Stimulated activated naive CD8-positive, alpha-beta T cell treated with anti-CD3 and anti-CD28 coated beads, Interleukin-15, amount 100 ng/mL, for 72 hours (primary cell): ENCODE measurements around the gene NOL9.
A peak's percentile ranks its signal among the peaks of the same experiment; 100 is the strongest.
"Not testable (repeated sequence)": the region's sequence is repeated elsewhere in the genome, so short reads cannot be mapped to it uniquely, and the experiment has no call there.

ENCODE experiments used
- ATAC-seq: fragments of 150-1000 bp; cut with Tn5 transposase; 2 replicates; pipeline ENCODE4 v1.10.0; 2021; ENCODE audit warnings: mild to moderate bottlenecking, moderate library complexity
- DNase-seq, 2 donors: peaks; one replicate each; pipeline ENCODE4 v3.0.0; 2021 to 2022
- H3K27ac Mint-ChIP-seq, 2 donors: one replicate each; pipeline ENCODE4 v1.8.0; 2022; ENCODE audit warnings: mild to moderate bottlenecking in 2 of 2, mixed read lengths in 2 of 2, moderate library complexity in 2 of 2
- H3K27me3 Mint-ChIP-seq: one replicate; pipeline ENCODE4 v1.8.0; 2022; ENCODE audit warnings: mixed read lengths
- H3K4me1 Mint-ChIP-seq: one replicate; pipeline ENCODE4 v1.8.0; 2022; ENCODE audit warnings: mild to moderate bottlenecking, mixed read lengths
- H3K4me3 Mint-ChIP-seq, 2 donors: one replicate each; pipeline ENCODE4 v1.8.0; 2022; ENCODE audit warnings: mild to moderate bottlenecking in 2 of 2, mixed read lengths in 2 of 2, moderate library complexity in 1 of 2
- H3K9me3 Mint-ChIP-seq, 2 donors: one replicate each; pipeline ENCODE4 v1.8.0; 2022; ENCODE audit warnings: mixed read lengths in 2 of 2

Gene NOL9

GRCh38 chr1:6554031-6554906 is at the start of gene NOL9:
Gene NOL9, minus strand, starts transcription at chr1:6554513. Its CDS starts 11 bp downstream, at chr1:6554502.
- Mint-ChIP-seq H3K9me3 (no peaks in the 10 kb centered on the region), H3K4me1 (peaks cover 27% of the 10 kb centered on the region), H3K4me3 (peak within 1 kb of the TSS; percentile 88), H3K27me3 (no peaks in the 10 kb centered on the region), H3K27ac (peak within 1 kb of the TSS; percentile 96)
- ATAC-seq (peak; percentile 98), DNase-seq (peak; percentile 95 to 96)

GRCh38 chr1:6603238-6603914 is 49.1 kb upstream of the NOL9 start:
- no peaks in the 10 kb centered on the region for H3K9me3 Mint-ChIP-seq
- ATAC-seq (peak; percentile 52), DNase-seq (peak; percentile 69 to 81)
- H3K4me1 Mint-ChIP-seq, result peaks cover 41% of the 10 kb centered on the region
- no peaks in the 10 kb centered on the region for H3K27me3 Mint-ChIP-seq
- H3K4me3 Mint-ChIP-seq, result peak overlapping the region; percentile 83 to 85
- peak overlapping the region; percentile 96 to 97 for H3K27ac Mint-ChIP-seq

GRCh38 chr1:6602669-6603237 is 48.4 kb upstream of the NOL9 start, which contains the start of gene KLHL21:
Gene KLHL21, minus strand, starts transcription at chr1:6602869. Its CDS starts 52 bp downstream, at chr1:6602817.
- peaks cover 47% of the 10 kb centered on the region for H3K4me1 Mint-ChIP-seq
- DNase-seq (peak; percentile 91), ATAC-seq (peak; percentile 68)
- peak within 1 kb of the TSS; percentile 96 to 97 for H3K27ac Mint-ChIP-seq
- peak within 1 kb of the TSS; percentile 94 to 95 for H3K4me3 Mint-ChIP-seq
- no peaks in the 10 kb centered on the region for H3K9me3 Mint-ChIP-seq
- no peaks in the 10 kb centered on the region for H3K27me3 Mint-ChIP-seq

GRCh38 chr1:6601923-6602668 is 47.8 kb upstream of the NOL9 start:
- peak overlapping the region; percentile 94 to 95 for H3K4me3 Mint-ChIP-seq
- peak in 1 of 2 donors; percentile 56 for DNase-seq
- peak overlapping the region; percentile 95 for H3K27ac Mint-ChIP-seq
- H3K9me3 Mint-ChIP-seq, result no peaks in the 10 kb centered on the region
- peak; percentile 47 for ATAC-seq
- H3K27me3 Mint-ChIP-seq, result no peaks in the 10 kb centered on the region
- H3K4me1 Mint-ChIP-seq, result peaks cover 54% of the 10 kb centered on the region

- H3K4me3 Mint-ChIP-seq, result peak overlapping the region; percentile 94 to 95
- no peaks in the 10 kb centered on the region for H3K9me3 Mint-ChIP-seq
- H3K27me3 Mint-ChIP-seq, result no peaks in the 10 kb centered on the region
- DNase-seq, result peak; percentile 76 to 89
- peaks cover 59% of the 10 kb centered on the region for H3K4me1 Mint-ChIP-seq
- H3K27ac Mint-ChIP-seq, result peak overlapping the region; percentile 95
- ATAC-seq, result peak; percentile 81
Measured at GRCh38 chr1:6601049-6601922, 47.0 kb upstream of the NOL9 start.

GRCh38 chr1:6600410-6601048 is 46.2 kb upstream of the NOL9 start:
- DNase-seq (no peak), ATAC-seq (no peak)
- Mint-ChIP-seq H3K27ac (peak overlapping the region; percentile 95), H3K27me3 (no peaks in the 10 kb centered on the region), H3K4me1 (peaks cover 67% of the 10 kb centered on the region), H3K9me3 (no peaks in the 10 kb centered on the region), H3K4me3 (peak overlapping the region; percentile 94 to 95)

- not testable (repeated sequence) for ATAC-seq, H3K27me3 Mint-ChIP-seq, DNase-seq, H3K9me3 Mint-ChIP-seq
- Mint-ChIP-seq H3K4me1 (peaks cover 72% of the 10 kb centered on the region), H3K4me3 (peak overlapping the region; percentile 94 to 95), H3K27ac (peak overlapping the region; percentile 95)
Measured at GRCh38 chr1:6599991-6600390, 45.7 kb upstream of the NOL9 start.

- H3K4me1 Mint-ChIP-seq, result peaks cover 74% of the 10 kb centered on the region
Measured at GRCh38 chr1:6599141-6599975, 45.0 kb upstream of the NOL9 start.

GRCh38 chr1:6597777-6598131 is 43.4 kb upstream of the NOL9 start:
- no peak for ATAC-seq
- Mint-ChIP-seq H3K27ac (peak overlapping the region in 1 of 2 donors; percentile 7), H3K9me3 (no peaks in the 10 kb centered on the region), H3K4me1 (peaks cover 78% of the 10 kb centered on the region), H3K27me3 (no peaks in the 10 kb centered on the region), H3K4me3 (no peak overlapping the region)
- no peak for DNase-seq

More at GRCh38 chr1:6599141-6599975, 45.0 kb upstream of the NOL9 start:
- ATAC-seq (no peak), DNase-seq (peak; percentile 45 to 61)
- H3K4me3 Mint-ChIP-seq, result peak overlapping the region; percentile 94 to 95
- peak overlapping the region; percentile 82 to 88 for H3K27ac Mint-ChIP-seq
- no peaks in the 10 kb centered on the region for H3K9me3 Mint-ChIP-seq
- H3K27me3 Mint-ChIP-seq, result no peaks in the 10 kb centered on the region

GRCh38 chr1:6596886-6597776 is 42.8 kb upstream of the NOL9 start:
- no peaks in the 10 kb centered on the region for H3K27me3 Mint-ChIP-seq
- H3K4me1 Mint-ChIP-seq, result peaks cover 84% of the 10 kb centered on the region
- peak overlapping the region in 1 of 2 donors; percentile 21 for H3K4me3 Mint-ChIP-seq
- no peak for ATAC-seq
- DNase-seq, result no peak
- H3K9me3 Mint-ChIP-seq, result no peaks in the 10 kb centered on the region
- peak overlapping the region in 1 of 2 donors; percentile 19 for H3K27ac Mint-ChIP-seq

- peaks cover 91% of the 10 kb centered on the region for H3K4me1 Mint-ChIP-seq
- H3K27me3 Mint-ChIP-seq, result no peaks in the 10 kb centered on the region
- peak overlapping the region in 1 of 2 donors; percentile 91 for H3K27ac Mint-ChIP-seq
- DNase-seq (no peak), ATAC-seq (no peak)
- no peak overlapping the region for H3K4me3 Mint-ChIP-seq
- H3K9me3 Mint-ChIP-seq, result no peaks in the 10 kb centered on the region
Measured at GRCh38 chr1:6596351-6596750, 42.0 kb upstream of the NOL9 start.

- ATAC-seq, result no peak
- H3K27me3 Mint-ChIP-seq, result no peaks in the 10 kb centered on the region
- H3K27ac Mint-ChIP-seq, result peak overlapping the region in 1 of 2 donors; percentile 63
- H3K9me3 Mint-ChIP-seq, result no peaks in the 10 kb centered on the region
- DNase-seq, result no peak
- H3K4me3 Mint-ChIP-seq, result no peak overlapping the region
- peaks cover 89% of the 10 kb centered on the region for H3K4me1 Mint-ChIP-seq
Measured at GRCh38 chr1:6594977-6595740, 40.8 kb upstream of the NOL9 start.
